ENCODE measurements around the gene SNX13.

DNA sequence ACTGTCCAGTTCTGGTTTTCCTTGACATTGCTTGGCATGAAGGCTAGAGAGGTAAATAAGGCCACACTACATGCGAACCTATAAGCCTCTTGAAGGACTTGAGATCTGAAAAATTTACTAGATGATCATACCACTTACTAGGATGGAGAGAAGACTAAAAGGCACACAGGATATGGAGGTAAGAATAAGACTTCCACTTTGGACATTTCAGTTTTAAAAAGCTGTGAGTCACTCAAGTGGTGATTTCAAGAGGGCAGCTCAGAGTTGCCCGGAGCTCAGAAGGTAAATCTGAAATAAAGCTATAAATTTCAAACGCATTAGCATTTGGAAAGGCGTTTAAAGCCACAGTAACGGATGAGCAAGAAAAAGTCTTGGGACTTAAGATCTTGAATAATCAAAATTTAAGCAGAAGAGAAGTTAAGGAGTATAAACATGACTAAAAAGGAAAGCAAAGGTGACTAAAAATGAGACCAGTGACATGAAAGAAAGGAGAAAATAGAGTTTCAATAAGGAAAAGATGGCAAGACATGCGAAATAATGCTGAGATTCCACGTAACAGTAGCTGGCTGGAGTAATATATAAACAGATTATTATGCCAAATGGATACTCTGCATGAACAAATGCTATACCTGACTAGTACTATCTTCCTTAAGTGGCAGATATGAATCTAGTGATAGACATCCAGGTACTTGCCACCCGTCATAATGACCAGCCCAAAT is 68.3 kb downstream of the SNX13 start:
- TF ChIP-seq POLR2A (IDR thresholded peaks at IDR 0.05; ENCODE audit: low read length) (no peak), GATA1 (IDR thresholded peaks at IDR 0.05; ENCODE audit: low read depth, low read length) (no peak)

Measured in erythroblast (primary cell).